ENCODE data around the gene ZNF117.
"Not testable (repeated sequence)": the region's sequence is repeated elsewhere in the genome, so short reads cannot be mapped to it uniquely, and the experiment has no call there.

Gene ZNF117

DNA sequence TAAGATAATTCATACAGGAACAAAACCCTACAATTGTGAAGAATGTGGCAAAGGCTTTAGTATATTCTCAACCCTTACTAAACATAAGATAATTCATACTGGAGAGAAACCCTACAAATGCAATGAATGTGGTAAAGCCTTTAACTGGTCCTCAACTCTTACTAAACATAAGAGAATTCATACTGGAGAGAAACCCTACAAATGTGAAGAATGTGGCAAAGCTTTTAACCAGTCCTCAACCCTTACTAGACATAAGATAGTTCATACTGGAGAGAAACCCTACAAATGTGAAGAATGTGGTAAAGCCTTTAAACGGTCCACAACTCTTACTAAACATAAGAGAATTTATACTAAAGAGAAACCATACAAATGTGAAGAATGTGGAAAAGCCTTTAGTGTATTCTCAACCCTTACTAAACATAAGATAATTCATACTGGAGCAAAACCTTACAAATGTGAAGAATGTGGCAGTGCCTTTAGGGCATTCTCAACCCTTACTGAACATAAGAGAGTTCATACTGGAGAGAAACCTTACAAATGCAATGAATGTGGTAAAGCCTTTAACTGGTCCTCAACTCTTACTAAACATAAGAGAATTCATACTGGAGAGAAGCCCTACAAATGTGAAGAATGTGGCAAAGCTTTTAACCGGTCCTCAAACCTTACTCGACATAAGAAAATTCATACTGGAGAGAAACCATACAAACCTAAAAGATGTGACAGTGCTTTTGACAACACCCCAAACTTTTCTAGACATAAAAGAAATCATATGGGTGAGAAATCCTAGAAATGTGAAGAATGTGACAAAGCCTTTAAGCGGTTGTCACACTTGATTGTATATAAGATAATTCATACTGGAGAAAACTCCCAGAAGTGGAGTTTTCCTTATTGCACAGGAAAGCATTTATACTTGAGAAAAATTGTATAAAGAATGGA is 62.3 kb downstream of the ZNF117 start:
- intact Hi-C loops (cut with DNase I); DNase-seq: not testable (repeated sequence)

All from posterior cingulate gyrus (tissue), 11 donors.